Endodermal cell (in vitro differentiated cells): Measurements from ENCODE around the gene HMOX1. TPM values are rescaled to one million over a fixed set of nuclear protein-coding genes. Genes with fewer than 3 reads are reported as not detected.
A peak's percentile ranks its signal among the peaks of the same experiment; 100 is the strongest.

Source experiments
- DNase-seq: peaks from one replicate; pipeline ENCODE4 v3.0.0-alpha.2; 2017
- H3K27ac ChIP-seq: 2 replicates; pipeline ENCODE4 v1.5.1; 2013; ENCODE audit warnings: mild to moderate bottlenecking, low read depth, low read length, moderate library complexity
- H3K27me3 ChIP-seq: 2 replicates; pipeline ENCODE4 v1.6.1; 2013; ENCODE audit warnings: mild to moderate bottlenecking, low read length, moderate library complexity; ENCODE audit not compliant: insufficient read depth, control insufficient read depth, poor library complexity, severe bottlenecking
- H3K36me3 ChIP-seq: 2 replicates; pipeline ENCODE4 v1.7.0; 2013; ENCODE audit warnings: mild to moderate bottlenecking, low read length, moderate library complexity; ENCODE audit not compliant: control insufficient read depth, insufficient read depth
- H3K4me1 ChIP-seq: one replicate; pipeline ENCODE4 v1.7.0; 2013; ENCODE audit warnings: low read length; ENCODE audit not compliant: control insufficient read depth, insufficient read depth
- H3K4me3 ChIP-seq: 2 replicates; pipeline ENCODE4 v1.5.1; 2013; ENCODE audit warnings: mild to moderate bottlenecking, low read length, moderate library complexity
- H3K9ac ChIP-seq: 2 replicates; pipeline ENCODE4 v1.6.1; 2013; ENCODE audit warnings: mild to moderate bottlenecking, low read length, moderate library complexity; ENCODE audit not compliant: poor library complexity, severe bottlenecking; ENCODE audit errors: extremely low read depth
- H3K9me3 ChIP-seq: 2 replicates; pipeline ENCODE4 v1.6.1; 2013; ENCODE audit warnings: mild to moderate bottlenecking, low read length, moderate library complexity; ENCODE audit not compliant: control insufficient read depth
- H3K27ac Mint-ChIP-seq: 2 replicates; pipeline ENCODE4 v1.8.0; 2020; ENCODE audit warnings: mixed read lengths
- H3K27me3 Mint-ChIP-seq: 2 replicates; pipeline ENCODE4 v1.8.0; 2021; ENCODE audit warnings: mild to moderate bottlenecking, mixed read lengths; ENCODE audit not compliant: insufficient read depth
- H3K36me3 Mint-ChIP-seq: 2 replicates; pipeline ENCODE4 v1.8.0; 2020; ENCODE audit warnings: low read depth, mixed read lengths
- H3K4me1 Mint-ChIP-seq: 2 replicates; pipeline ENCODE4 v1.8.0; 2020; ENCODE audit warnings: mixed read lengths
- H3K4me3 Mint-ChIP-seq: 2 replicates; pipeline ENCODE4 v1.8.0; 2020; ENCODE audit warnings: mild to moderate bottlenecking, moderate library complexity, mixed read lengths
- H3K9me3 Mint-ChIP-seq: 2 replicates; pipeline ENCODE4 v1.8.0; 2020; ENCODE audit warnings: mild to moderate bottlenecking, mixed read lengths
- CTCF ChIP-seq: fragments of 200-600 bp; sonication (generic); conservative IDR thresholded peaks from 2 replicates; pipeline ENCODE4 v1.5.0; 2021; ENCODE audit warnings: antibody characterized with exemption, mild to moderate bottlenecking
- WGBS, 2 experiments: methylation state at CpG; one replicate each; pipeline versions ENCODE4 v1.1.5 to v1.1.7; 2013; ENCODE audit warnings: missing lambda C conversion rate in 2 of 2, mixed read lengths in 1 of 2; ENCODE audit not compliant: insufficient coverage in 1 of 2, insufficient read length in 1 of 2; 5-methylcytosine and 5-hydroxymethylcytosine counted together
- total RNA-seq, 2 donors: library from RNA; stranded (reverse); fragmentation: NEBNext Ultra II Directional in 1 of 2; extraction: Animal tissue kit (Norgen Biotek cat#: 25700) in 1 of 2; gene quantifications; 2 replicates in 1 of 2; 3 replicates in 1 of 2; pipeline ENCODE4 v1.2.1, GENCODE V29; 2021

The HMOX1 gene
- total RNA-seq, 2 donors from 2014 or later = 11.4 to 21.6 TPM

GRCh38 chr22:35367331-35367886, 13.5 kb upstream of the HMOX1 start:
- TF ChIP-seq CTCF = no peak
- Mint-ChIP-seq H3K4me1 (peaks cover 20% of the 10 kb centered on the region), H3K4me3 (no peak overlapping the region), H3K9me3 (peaks cover 6% of the 10 kb centered on the region), H3K27me3 (no peaks in the 10 kb centered on the region), H3K27ac (no peak overlapping the region), H3K36me3 (no peaks in the 10 kb centered on the region)
- H3K9me3 ChIP-seq = no peaks in the 10 kb centered on the region
- no peak overlapping the region for H3K9ac ChIP-seq
- H3K36me3 ChIP-seq = no peaks in the 10 kb centered on the region
- H3K4me1 ChIP-seq = peaks cover 3% of the 10 kb centered on the region
- no peak overlapping the region for H3K27ac ChIP-seq
- H3K27me3 ChIP-seq = no peaks in the 10 kb centered on the region
- no peak overlapping the region for H3K4me3 ChIP-seq
- 94 to 96% methylated on average over 9 of the region's 9 CpGs for WGBS, 2 experiments
- DNase-seq = no peak

GRCh38 chr22:35368386-35368785, 12.5 kb upstream of the HMOX1 start:
- H3K27ac Mint-ChIP-seq = no peak overlapping the region
- no peaks in the 10 kb centered on the region for H3K27me3 Mint-ChIP-seq
- H3K4me3 Mint-ChIP-seq = no peak overlapping the region
- Histone ChIP-seq H3K27me3 (no peaks in the 10 kb centered on the region), H3K4me1 (peaks cover 3% of the 10 kb centered on the region), H3K27ac (no peak overlapping the region), H3K36me3 (no peaks in the 10 kb centered on the region), H3K9ac (no peak overlapping the region), H3K9me3 (no peaks in the 10 kb centered on the region), H3K4me3 (no peak overlapping the region)
- peaks cover 6% of the 10 kb centered on the region for H3K9me3 Mint-ChIP-seq
- WGBS, 2 experiments = 60 to 87% methylated on average over 1 to 5 of the region's 6 CpGs
- no peak for DNase-seq
- H3K4me1 Mint-ChIP-seq = peaks cover 20% of the 10 kb centered on the region
- H3K36me3 Mint-ChIP-seq = no peaks in the 10 kb centered on the region
- TF ChIP-seq CTCF = no peak

- no peak overlapping the region for H3K27ac ChIP-seq
- Mint-ChIP-seq H3K27ac (peak overlapping the region; percentile 44), H3K9me3 (peaks cover 6% of the 10 kb centered on the region), H3K4me1 (peaks cover 20% of the 10 kb centered on the region), H3K36me3 (no peaks in the 10 kb centered on the region), H3K4me3 (no peak overlapping the region), H3K27me3 (no peaks in the 10 kb centered on the region)
- TF ChIP-seq CTCF = no peak
- H3K27me3 ChIP-seq = no peaks in the 10 kb centered on the region
- H3K9ac ChIP-seq = no peak overlapping the region
- H3K4me1 ChIP-seq = peaks cover 3% of the 10 kb centered on the region
- H3K4me3 ChIP-seq = no peak overlapping the region
- 73% methylated on average over 2 of the region's 2 CpGs; no CpG with 5 or more reads in 1 of the 2 experiments for WGBS, 2 experiments
- no peaks in the 10 kb centered on the region for H3K36me3 ChIP-seq
- H3K9me3 ChIP-seq = no peaks in the 10 kb centered on the region
- DNase-seq = no peak
These were observed 10.9 kb upstream of the HMOX1 start for GRCh38 chr22:35369996-35370395.
